ENCODE measurements around the gene FBXL2. TPM values are rescaled to one million over a fixed set of nuclear protein-coding genes. Genes with fewer than 3 reads are reported as not detected.
"Not testable (repeated sequence)": the region's sequence is repeated elsewhere in the genome, so short reads cannot be mapped to it uniquely, and the experiment has no call there.

The FBXL2 gene
- total RNA-seq, 4 donors from 2014 or later, result 2.2 to 4.1 (median 3.3) TPM

DNA sequence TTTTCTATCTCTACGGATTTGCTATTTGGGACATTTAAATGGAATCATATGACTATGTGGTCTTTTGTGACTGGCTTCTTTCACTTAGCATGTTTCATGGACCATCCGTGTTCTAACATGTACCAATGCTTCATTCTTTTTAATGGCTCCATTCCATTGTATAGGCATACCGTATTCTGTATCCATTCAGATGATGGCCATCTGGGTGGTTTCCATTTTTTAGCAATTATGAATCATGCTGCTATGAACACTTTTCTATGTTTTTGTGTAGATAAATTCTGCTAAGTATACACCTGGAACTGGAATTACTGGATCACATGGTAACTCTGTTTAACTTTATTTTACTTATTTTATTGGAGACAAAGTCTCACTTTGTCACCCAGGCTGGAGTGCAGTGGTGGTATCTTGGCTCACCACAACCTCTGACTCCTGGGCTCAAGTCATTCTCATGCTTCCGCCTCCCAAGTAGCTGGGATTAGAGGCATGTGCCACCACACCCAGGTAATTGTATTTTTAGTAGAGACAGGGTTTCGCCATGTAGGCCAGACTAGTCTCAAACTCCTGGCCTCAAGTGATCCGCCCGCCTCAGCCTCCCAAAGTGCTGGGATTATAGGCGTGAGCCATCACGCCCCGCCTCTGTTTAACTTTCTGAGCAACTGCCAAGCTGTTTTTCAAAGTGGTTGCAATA, 149.5 kb downstream of the FBXL2 start:
- no peak overlapping the region for H3K27ac ChIP-seq
- 69% methylated on average over 10 of the region's 10 CpGs for whole genome bisulfite sequencing
- TF ChIP-seq, protein P1, sequence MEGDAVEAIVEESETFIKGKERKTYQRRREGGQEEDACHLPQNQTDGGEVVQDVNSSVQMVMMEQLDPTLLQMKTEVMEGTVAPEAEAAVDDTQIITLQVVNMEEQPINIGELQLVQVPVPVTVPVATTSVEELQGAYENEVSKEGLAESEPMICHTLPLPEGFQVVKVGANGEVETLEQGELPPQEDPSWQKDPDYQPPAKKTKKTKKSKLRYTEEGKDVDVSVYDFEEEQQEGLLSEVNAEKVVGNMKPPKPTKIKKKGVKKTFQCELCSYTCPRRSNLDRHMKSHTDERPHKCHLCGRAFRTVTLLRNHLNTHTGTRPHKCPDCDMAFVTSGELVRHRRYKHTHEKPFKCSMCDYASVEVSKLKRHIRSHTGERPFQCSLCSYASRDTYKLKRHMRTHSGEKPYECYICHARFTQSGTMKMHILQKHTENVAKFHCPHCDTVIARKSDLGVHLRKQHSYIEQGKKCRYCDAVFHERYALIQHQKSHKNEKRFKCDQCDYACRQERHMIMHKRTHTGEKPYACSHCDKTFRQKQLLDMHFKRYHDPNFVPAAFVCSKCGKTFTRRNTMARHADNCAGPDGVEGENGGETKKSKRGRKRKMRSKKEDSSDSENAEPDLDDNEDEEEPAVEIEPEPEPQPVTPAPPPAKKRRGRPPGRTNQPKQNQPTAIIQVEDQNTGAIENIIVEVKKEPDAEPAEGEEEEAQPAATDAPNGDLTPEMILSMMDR (IDR thresholded peaks at IDR 0.05), result no peak
- TF ChIP-seq POLR2A (IDR thresholded peaks at IDR 0.05), result no peak
- TF ChIP-seq EP300 (IDR thresholded peaks at IDR 0.05), result no peak
- no peak for TF ChIP-seq POLR2AphosphoS5 (IDR thresholded peaks at IDR 0.05)

DNA sequence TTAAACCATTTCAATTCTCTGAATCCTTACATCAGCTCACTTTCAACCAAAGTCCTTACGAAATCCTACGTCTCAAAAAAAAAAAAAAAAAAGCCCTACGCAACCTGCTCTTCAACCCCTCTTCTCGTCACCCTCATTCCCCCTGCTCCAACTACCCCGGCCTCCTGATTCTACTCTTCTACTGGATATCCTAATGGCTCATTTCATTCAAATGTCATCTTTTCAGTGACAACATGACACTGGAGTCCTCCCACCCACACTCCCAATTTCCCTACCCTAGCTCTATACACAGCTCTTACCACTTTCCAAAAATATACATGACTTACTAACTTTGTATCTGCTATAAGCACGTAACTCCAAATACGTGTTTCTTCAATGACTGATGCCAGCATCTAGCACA, 151.5 kb downstream of the FBXL2 start:
- Histone ChIP-seq H3K4me3 (no peak overlapping the region), H3K27me3 (no peaks in the 10 kb centered on the region), H3K4me1 (peaks cover 12% of the 10 kb centered on the region), H3K9me3 (no peaks in the 10 kb centered on the region), H3K27ac (no peak overlapping the region), H3K36me3 (peaks cover 8% of the 10 kb centered on the region)
- TF ChIP-seq EP300 (IDR thresholded peaks at IDR 0.05) (no peak), POLR2A (IDR thresholded peaks at IDR 0.05) (no peak), POLR2AphosphoS5 (IDR thresholded peaks at IDR 0.05) (no peak)
- TF ChIP-seq, protein P1 (IDR thresholded peaks at IDR 0.05), result no peak
- DNase-seq (ENCODE audit: low spot score in 2 of 2), result no peak
- 85% methylated on average over 7 of the region's 7 CpGs for WGBS

More for the DNA sequence above, 149.5 kb downstream of the FBXL2 start:
- H3K36me3 ChIP-seq, result peaks cover 18% of the 10 kb centered on the region
- H3K4me3 ChIP-seq, result no peak overlapping the region
- H3K4me1 ChIP-seq, result peaks cover 9% of the 10 kb centered on the region
- no peaks in the 10 kb centered on the region for H3K27me3 ChIP-seq
- no peak for DNase-seq (ENCODE audit: low spot score in 2 of 2)
- H3K9me3 ChIP-seq, result no peaks in the 10 kb centered on the region

DNA sequence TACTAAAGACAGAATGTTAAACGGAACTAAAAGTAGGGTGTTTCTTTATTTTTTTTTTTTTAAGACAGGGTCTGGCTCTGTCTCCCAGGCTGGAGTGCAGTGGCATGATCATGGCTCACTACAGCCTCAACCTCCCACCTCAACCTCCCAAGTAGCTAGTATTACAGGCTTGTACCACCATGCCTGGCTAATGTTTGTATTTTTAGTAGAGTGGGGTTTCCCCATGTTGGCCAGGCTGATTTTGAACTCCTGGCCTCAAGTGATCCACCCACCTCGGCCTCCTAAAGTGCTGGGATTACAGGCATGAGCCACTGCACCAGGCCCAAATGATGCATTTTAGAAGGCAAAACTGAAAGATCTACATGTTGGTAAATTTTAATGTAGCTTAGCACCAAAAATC, 152.1 kb downstream of the FBXL2 start:
- not testable (repeated sequence) for H3K36me3 ChIP-seq; H3K27ac ChIP-seq; H3K4me3 ChIP-seq; H3K9me3 ChIP-seq; DNase-seq (ENCODE audit: low spot score in 2 of 2); H3K27me3 ChIP-seq
- 67% methylated on average over 2 of the region's 2 CpGs for WGBS
- peaks cover 14% of the 10 kb centered on the region for H3K4me1 ChIP-seq

DNA sequence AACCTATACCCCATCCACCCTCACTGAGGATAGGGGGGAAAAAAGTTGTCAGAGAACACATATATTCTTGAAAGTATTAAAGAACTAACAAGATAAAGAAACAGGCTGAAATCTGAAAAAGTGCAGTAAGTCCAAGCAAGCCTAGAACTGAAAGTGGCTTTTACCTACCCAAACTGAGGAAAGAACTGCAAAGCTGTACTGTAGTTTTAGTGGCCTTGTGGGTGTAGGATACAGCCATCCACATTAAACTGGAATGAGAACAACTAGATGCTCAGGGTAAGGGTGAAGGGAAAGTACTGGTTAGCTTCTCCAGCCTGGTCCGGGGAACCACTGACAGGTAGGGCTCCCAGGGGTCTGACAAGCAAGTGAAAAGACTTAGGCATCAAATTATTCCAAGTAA, 152.8 kb downstream of the FBXL2 start:
- H3K4me1 ChIP-seq, result peaks cover 14% of the 10 kb centered on the region
- H3K4me3 ChIP-seq, result no peak overlapping the region

DNA sequence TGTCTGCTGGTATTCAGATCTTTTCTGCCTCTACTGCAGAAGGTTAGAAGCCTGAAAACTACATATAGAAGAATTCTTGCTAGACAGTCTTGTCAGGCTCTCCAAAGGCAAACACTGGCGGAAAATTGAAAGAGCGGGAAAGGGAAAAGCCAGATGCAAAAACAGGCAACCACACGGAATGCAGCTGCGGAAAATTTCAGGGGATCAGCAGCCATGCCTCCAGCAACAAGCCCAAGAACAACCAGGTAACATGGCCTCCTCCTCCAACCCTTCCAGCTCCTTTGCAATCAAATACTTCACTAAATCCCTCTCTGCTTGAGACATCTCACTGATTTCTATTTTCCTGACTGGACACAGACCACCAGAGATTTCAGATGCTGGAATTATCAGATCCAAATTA, 153.3 kb downstream of the FBXL2 start:
- H3K9me3 ChIP-seq, result no peaks in the 10 kb centered on the region
- H3K27ac ChIP-seq, result no peak overlapping the region
- WGBS, result 94% methylated on average over 4 of the region's 4 CpGs
- no peak for TF ChIP-seq POLR2A (IDR thresholded peaks at IDR 0.05)
- no peak for DNase-seq (ENCODE audit: low spot score in 2 of 2)
- H3K4me3 ChIP-seq, result no peak overlapping the region
- no peaks in the 10 kb centered on the region for H3K27me3 ChIP-seq
- no peaks in the 10 kb centered on the region for H3K36me3 ChIP-seq
- peaks cover 17% of the 10 kb centered on the region for H3K4me1 ChIP-seq

More for the DNA sequence above, 152.8 kb downstream of the FBXL2 start:
- DNase-seq (ENCODE audit: low spot score in 2 of 2), result no peak
- Histone ChIP-seq H3K9me3 (no peaks in the 10 kb centered on the region), H3K27ac (no peak overlapping the region), H3K36me3 (peaks cover under 1% of the 10 kb centered on the region), H3K27me3 (no peaks in the 10 kb centered on the region)
- 83% methylated on average over 1 of the region's 1 CpG for WGBS
- TF ChIP-seq EP300 (IDR thresholded peaks at IDR 0.05), result no peak
- no peak for TF ChIP-seq POLR2AphosphoS5 (IDR thresholded peaks at IDR 0.05)

DNA sequence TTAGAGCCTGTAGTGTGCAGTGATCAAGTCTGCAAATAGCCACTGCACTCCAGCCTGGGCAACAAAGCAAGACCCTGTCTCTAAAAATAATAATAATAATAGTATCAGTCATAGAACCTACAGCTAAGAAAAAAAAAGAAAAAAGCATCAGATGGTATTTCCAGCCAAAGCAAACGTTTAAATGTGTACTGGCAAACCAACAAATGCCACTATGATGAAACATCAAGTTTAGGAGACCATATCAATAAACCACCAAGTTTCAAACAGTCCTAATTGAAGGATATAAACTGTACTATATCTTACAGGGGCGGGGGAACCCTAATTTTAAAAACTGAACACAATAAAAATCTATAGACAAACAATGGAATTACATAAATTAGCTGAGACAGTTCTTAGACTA, 156.6 kb downstream of the FBXL2 start:
- H3K36me3 ChIP-seq, result no peaks in the 10 kb centered on the region
- no peaks in the 10 kb centered on the region for H3K9me3 ChIP-seq
- no peak overlapping the region for H3K4me3 ChIP-seq
- no peaks in the 10 kb centered on the region for H3K27me3 ChIP-seq
- no peak for DNase-seq (ENCODE audit: low spot score in 2 of 2)
- H3K4me1 ChIP-seq, result peaks cover 47% of the 10 kb centered on the region
- 54% methylated on average over 2 of the region's 2 CpGs for WGBS
- TF ChIP-seq EP300 (IDR thresholded peaks at IDR 0.05), result no peak
- TF ChIP-seq, protein P1 (IDR thresholded peaks at IDR 0.05), result no peak
- TF ChIP-seq POLR2A (IDR thresholded peaks at IDR 0.05), result no peak
- TF ChIP-seq POLR2AphosphoS5 (IDR thresholded peaks at IDR 0.05), result no peak
- no peak overlapping the region for H3K27ac ChIP-seq

Other genes with a start within 250 kb of the FBXL2 start
- 10 to 100 TPM; 27.1 to 42.6 (median 40.3) TPM for gene GLB1, start 180.3 kb upstream of the FBXL2 start, total RNA-seq
- gene TMPPE, start 180.3 kb upstream of the FBXL2 start, total RNA-seq, result 10 to 100 TPM in 3 of 4 donors, 1 to 10 TPM in 1; 9.7 to 17.1 (median 15.6) TPM
- gene CRTAP, start 163.4 kb upstream of the FBXL2 start, total RNA-seq, result 100 to 1,000 TPM in 3 of 4 donors, 10 to 100 TPM in 1; 99.5 to 162 (median 135) TPM
- 1 to 10 TPM in 3 of 4 donors, under 1 TPM in 1; 0.60 to 2.6 (median 1.4) TPM for gene SUSD5, start 58.6 kb upstream of the FBXL2 start, total RNA-seq
- 10 to 100 TPM; 39.7 to 70.4 (median 55.6) TPM for gene UBP1, start 163.0 kb downstream of the FBXL2 start, total RNA-seq

Data from suprapubic skin (tissue), 4 donors.